H9 (cell line): ENCODE results near the gene LDB2. TPM values are rescaled to one million over a fixed set of nuclear protein-coding genes. Genes with fewer than 3 reads are reported as not detected.

Experiments used
- DNase-seq: peaks from one replicate; pipeline ENCODE4 v3.0.0-alpha.2; 2017
- H2AFZ ChIP-seq: one replicate; pipeline ENCODE4 v1.6.1; 2013; ENCODE audit warnings: mild to moderate bottlenecking, low read length, control low read depth, moderate library complexity
- H2AK5ac ChIP-seq: 2 replicates; pipeline ENCODE4 v1.6.1; 2013; ENCODE audit warnings: low read length, control low read depth, mixed read lengths; ENCODE audit not compliant: insufficient read length
- H2BK120ac ChIP-seq: one replicate; pipeline ENCODE4 v1.6.1; 2013; ENCODE audit warnings: low read depth, mild to moderate bottlenecking, low read length, control low read depth, inconsistent platforms; ENCODE audit not compliant: poor library complexity, severe bottlenecking
- H2BK12ac ChIP-seq: 2 replicates; pipeline ENCODE4 v1.6.1; 2013; ENCODE audit warnings: low read length, control low read depth, mixed read lengths, low read depth; ENCODE audit not compliant: insufficient read length
- H2BK15ac ChIP-seq: 2 replicates; pipeline ENCODE4 v1.6.1; 2013; ENCODE audit warnings: low read depth, low read length, control low read depth
- H2BK20ac ChIP-seq: one replicate; pipeline ENCODE4 v1.6.1; 2013; ENCODE audit warnings: low read depth, mild to moderate bottlenecking, low read length, control low read depth, inconsistent platforms; ENCODE audit not compliant: poor library complexity, severe bottlenecking
- H2BK5ac ChIP-seq: 2 replicates; pipeline ENCODE4 v1.6.1; 2013; ENCODE audit warnings: low read length, control low read depth, mixed read lengths; ENCODE audit not compliant: insufficient read length
- H3K14ac ChIP-seq: 2 replicates; pipeline ENCODE4 v1.6.1; 2013; ENCODE audit warnings: low read length, control low read depth; ENCODE audit not compliant: insufficient read depth
- H3K18ac ChIP-seq: 2 replicates; pipeline ENCODE4 v1.6.1; 2013; ENCODE audit warnings: low read depth, mild to moderate bottlenecking, mixed read lengths, low read length, control low read depth; ENCODE audit not compliant: insufficient read length
- H3K23ac ChIP-seq: 2 replicates; pipeline ENCODE4 v1.6.1; 2013; ENCODE audit warnings: low read length, control low read depth, mixed read lengths, low read depth; ENCODE audit not compliant: insufficient read length
- H3K23me2 ChIP-seq: 2 replicates; pipeline ENCODE4 v1.6.1; 2013; ENCODE audit warnings: low read depth, mild to moderate bottlenecking, mixed read lengths, low read length, control low read depth; ENCODE audit not compliant: insufficient read length, poor library complexity, severe bottlenecking
- H3K27ac ChIP-seq: 2 replicates; pipeline ENCODE4 v1.5.1; 2013; ENCODE audit warnings: low read length, control low read depth, mixed read lengths, low read depth; ENCODE audit not compliant: insufficient read length
- H3K27me3 ChIP-seq: 2 replicates; pipeline ENCODE4 v1.6.1; 2013; ENCODE audit warnings: low read length, control low read depth, inconsistent platforms; ENCODE audit not compliant: insufficient read depth
- H3K4ac ChIP-seq: 2 replicates; pipeline ENCODE4 v1.6.1; 2013; ENCODE audit warnings: low read depth, mild to moderate bottlenecking, control low read depth, inconsistent platforms, low read length, moderate library complexity
- H3K4me1 ChIP-seq: 2 replicates; pipeline ENCODE4 v1.6.1; 2013; ENCODE audit warnings: low read length, control low read depth, inconsistent platforms; ENCODE audit not compliant: insufficient read depth
- H3K4me2 ChIP-seq: 2 replicates; pipeline ENCODE4 v1.6.1; 2013; ENCODE audit warnings: low read length, control low read depth, mixed read lengths; ENCODE audit not compliant: insufficient read length, insufficient read depth
- H3K56ac ChIP-seq: 2 replicates; pipeline ENCODE4 v1.6.1; 2013; ENCODE audit warnings: low read depth, mild to moderate bottlenecking, mixed read lengths, low read length, control low read depth; ENCODE audit not compliant: insufficient read length
- H3K79me1 ChIP-seq: 2 replicates; pipeline ENCODE4 v1.6.1; 2013; ENCODE audit warnings: low read depth, mild to moderate bottlenecking, moderate library complexity, low read length, control low read depth, inconsistent platforms; ENCODE audit not compliant: insufficient read depth, poor library complexity, severe bottlenecking
- H3K79me2 ChIP-seq: 2 replicates; pipeline ENCODE4 v1.6.1; 2013; ENCODE audit warnings: low read length, control low read depth, inconsistent platforms; ENCODE audit not compliant: insufficient read depth
- H3K9ac ChIP-seq: 2 replicates; pipeline ENCODE4 v1.6.1; 2013; ENCODE audit warnings: low read length, control low read depth, mixed read lengths; ENCODE audit not compliant: insufficient read length; ENCODE audit errors: extremely low read depth
- H3K9me3 ChIP-seq: one replicate; pipeline ENCODE4 v1.6.1; 2013; ENCODE audit warnings: low read depth, low read length, inconsistent platforms; ENCODE audit not compliant: control insufficient read depth
- H3T11ph ChIP-seq: one replicate; pipeline ENCODE4 v1.6.1; 2013; ENCODE audit warnings: mild to moderate bottlenecking, low read length, control low read depth, inconsistent platforms
- H4K20me1 ChIP-seq: one replicate; pipeline ENCODE4 v1.6.1; 2013; ENCODE audit not compliant: control insufficient read depth, insufficient read length, insufficient read depth
- H4K5ac ChIP-seq: 2 replicates; pipeline ENCODE4 v1.6.1; 2013; ENCODE audit warnings: low read depth, mild to moderate bottlenecking, mixed read lengths, low read length, control low read depth; ENCODE audit not compliant: insufficient read length
- H4K8ac ChIP-seq: replicated peaks from 2 replicates; pipeline ENCODE4 v1.6.1; 2013; ENCODE audit warnings: low read length, control low read depth, mixed read lengths, low read depth; ENCODE audit not compliant: insufficient read length
- H4K91ac ChIP-seq: 2 replicates; pipeline ENCODE4 v1.6.1; 2013; ENCODE audit warnings: low read depth, mild to moderate bottlenecking, moderate library complexity, mixed read lengths, low read length, control low read depth; ENCODE audit not compliant: insufficient read length
- H3K27ac Mint-ChIP-seq, 3 experiments: 2 replicates in 2 of 3; 3 replicates in 1 of 3; pipeline ENCODE4 v1.8.0; 2020 to 2021; ENCODE audit warnings: mixed read lengths in 3 of 3, mild to moderate bottlenecking in 1 of 3, moderate library complexity in 1 of 3
- H3K27me3 Mint-ChIP-seq: 2 replicates; pipeline ENCODE4 v1.8.0; 2021; ENCODE audit warnings: low read depth, mild to moderate bottlenecking, moderate library complexity, mixed read lengths
- H3K36me3 Mint-ChIP-seq, 3 experiments: 2 replicates in 2 of 3; 3 replicates in 1 of 3; pipeline ENCODE4 v1.8.0; 2020 to 2021; ENCODE audit warnings: low read depth in 3 of 3, mixed read lengths in 3 of 3; ENCODE audit not compliant: insufficient read depth in 1 of 3
- H3K4me1 Mint-ChIP-seq, 2 experiments: 2 replicates each; pipeline ENCODE4 v1.8.0; 2020; ENCODE audit warnings: mixed read lengths in 2 of 2
- H3K4me3 Mint-ChIP-seq, 2 experiments: 2 replicates in 1 of 2; 3 replicates in 1 of 2; pipeline ENCODE4 v1.8.0; 2020 to 2021; ENCODE audit warnings: mild to moderate bottlenecking in 2 of 2, mixed read lengths in 2 of 2, moderate library complexity in 1 of 2
- H3K9me3 Mint-ChIP-seq, 2 experiments: 2 replicates in 1 of 2; 3 replicates in 1 of 2; pipeline ENCODE4 v1.8.0; 2020; ENCODE audit warnings: mild to moderate bottlenecking in 2 of 2, mixed read lengths in 2 of 2, moderate library complexity in 1 of 2
- CTCF ChIP-seq: fragments of 200-600 bp; sonication (generic); conservative IDR thresholded peaks from 3 replicates; pipeline ENCODE4 v1.8.0; 2021; ENCODE audit warnings: antibody characterized with exemption, mild to moderate bottlenecking
- WGBS: extraction: QIAGEN DNeasy Blood & Tissue Kit; methylation state at CpG from one replicate; pipeline ENCODE4 v1.1.7; 2013; ENCODE audit warnings: missing lambda C conversion rate, low lambda C conversion rate, mixed read lengths; ENCODE audit not compliant: insufficient read length; ENCODE audit errors: extremely low coverage; 5-methylcytosine and 5-hydroxymethylcytosine counted together
- total RNA-seq: library from RNA; stranded (reverse); gene quantifications from 2 replicates; pipeline ENCODE4 v1.2.1, GENCODE V29; 2021

LDB2 gene
- total RNA-seq, 1 experiment from 2014 or later: 22.5 TPM

- Histone ChIP-seq H2AFZ (no peak overlapping the region), H2BK15ac (no peak overlapping the region), H3K18ac (no peak overlapping the region), H2BK120ac (no peak overlapping the region), H3K14ac (no peak overlapping the region), H2BK20ac (no peak overlapping the region), H4K20me1 (no peaks in the 10 kb centered on the region), H3K27me3 (no peaks in the 10 kb centered on the region), H3K56ac (no peak overlapping the region), H2BK12ac (no peak overlapping the region), H4K8ac (no peak overlapping the region), H3K23me2 (no peaks in the 10 kb centered on the region), H3K9ac (no peak overlapping the region), H3T11ph (no peak overlapping the region), H2BK5ac (no peak overlapping the region), H4K91ac (no peak overlapping the region), H3K9me3 (no peaks in the 10 kb centered on the region), H3K23ac (no peak overlapping the region), H3K4me2 (no peak overlapping the region), H3K27ac (no peak overlapping the region), H3K4ac (no peak overlapping the region), H3K4me1 (peaks cover 6% of the 10 kb centered on the region; the same call in 1 of the 2 replicates), H3K79me2 (no peaks in the 10 kb centered on the region), H4K5ac (no peak overlapping the region), H2AK5ac (no peak overlapping the region), H3K79me1 (no peaks in the 10 kb centered on the region)
- no peak for TF ChIP-seq CTCF
- no peaks in the 10 kb centered on the region for H3K27me3 Mint-ChIP-seq
- H3K36me3 Mint-ChIP-seq: peaks cover 2 to 7% (median 6%) of the 10 kb centered on the region in 3 experiments; a peak in 5 of 7 replicates
- H3K4me3 Mint-ChIP-seq: no peak overlapping the region
- DNase-seq: no peak
- WGBS: no CpG with 5 or more reads among the region's 2 CpGs
- H3K4me1 Mint-ChIP-seq: peaks cover 12 to 13% of the 10 kb centered on the region in 2 experiments
- no peak overlapping the region for H3K27ac Mint-ChIP-seq
- peaks cover 6 to 7% of the 10 kb centered on the region in 2 experiments for H3K9me3 Mint-ChIP-seq
Measured at GRCh38 chr4:16939178-16939577, 40.7 kb upstream of the LDB2 start.
